Measurements from ENCODE around the gene MTCH2. TPM values are rescaled to one million over a fixed set of nuclear protein-coding genes. Genes with fewer than 3 reads are reported as not detected.

The MTCH2 gene
- total and polyA plus RNA-seq, 4 donors: 33.0 to 76.2 (median 59.8) TPM

GRCh38 chr11:47659276-47659675, 16.9 kb upstream of the MTCH2 start:
- peak; percentile 90 to 96 (median 95) for DNase-seq
- WGBS, 2 donors: 72 to 81% methylated on average over 4 of the region's 4 CpGs
- no peak overlapping the region for H3K9ac ChIP-seq (ENCODE audit: insufficient read depth in 1 of 2, low read length in 2 of 2)
- no peaks in the 10 kb centered on the region for H3K27me3 ChIP-seq (ENCODE audit: control insufficient read depth in 3 of 3, insufficient read depth in 3 of 3, low read length in 2 of 3)
- H3K36me3 ChIP-seq (ENCODE audit: control insufficient read depth in 4 of 4, insufficient read depth in 4 of 4, low read length in 4 of 4): no peaks in the 10 kb centered on the region
- ATAC-seq (ENCODE audit: insufficient read depth, low FRiP score): peak; percentile 41
- H3K4me3 ChIP-seq: no peak overlapping the region
- H3K27ac ChIP-seq (ENCODE audit: low read depth in 1 of 2, low read length in 1 of 2): no peak overlapping the region
- no peaks in the 10 kb centered on the region for H3K9me3 ChIP-seq (ENCODE audit: control insufficient read depth in 4 of 4, insufficient read depth in 3 of 4, low read length in 3 of 4)
- TF ChIP-seq CTCF (IDR thresholded peaks at IDR 0.05; ENCODE audit: control extremely low read depth, extremely low read depth): no peak
- H3K4me1 ChIP-seq (ENCODE audit: control insufficient read depth in 5 of 5, insufficient read depth in 5 of 5, low read length in 5 of 5): peaks cover 0 to 22% (median 6%) of the 10 kb centered on the region in 5 donors

- Histone ChIP-seq H3K27ac (ENCODE audit: low read depth in 1 of 2, low read length in 1 of 2) (no peak overlapping the region), H3K4me1 (ENCODE audit: control insufficient read depth in 5 of 5, insufficient read depth in 5 of 5, low read length in 5 of 5) (peaks cover 0 to 22% (median 6%) of the 10 kb centered on the region in 5 donors), H3K36me3 (ENCODE audit: control insufficient read depth in 4 of 4, insufficient read depth in 4 of 4, low read length in 4 of 4) (no peaks in the 10 kb centered on the region), H3K4me3 (no peak overlapping the region), H3K9ac (ENCODE audit: insufficient read depth in 1 of 2, low read length in 2 of 2) (no peak overlapping the region), H3K9me3 (ENCODE audit: control insufficient read depth in 4 of 4, insufficient read depth in 3 of 4, low read length in 3 of 4) (peaks cover 0 to 3% (median under 1%) of the 10 kb centered on the region in 4 donors), H3K27me3 (ENCODE audit: control insufficient read depth in 3 of 3, insufficient read depth in 3 of 3, low read length in 2 of 3) (no peaks in the 10 kb centered on the region)
- TF ChIP-seq CTCF (IDR thresholded peaks at IDR 0.05; ENCODE audit: control extremely low read depth, extremely low read depth): no peak
- DNase-seq (no peak), ATAC-seq (ENCODE audit: insufficient read depth, low FRiP score) (no peak)
- 68 to 80% methylated on average over 6 of the region's 6 CpGs for WGBS, 2 donors
Measured at GRCh38 chr11:47656260-47656885, 14.0 kb upstream of the MTCH2 start.

GRCh38 chr11:47651818-47652469, 9.6 kb upstream of the MTCH2 start:
- no peaks in the 10 kb centered on the region for H3K36me3 ChIP-seq (ENCODE audit: control insufficient read depth in 4 of 4, insufficient read depth in 4 of 4, low read length in 4 of 4)
- 97 to 100% methylated on average over 5 of the region's 5 CpGs for WGBS, 2 donors
- no peak overlapping the region for H3K27ac ChIP-seq (ENCODE audit: low read depth in 1 of 2, low read length in 1 of 2)
- H3K9me3 ChIP-seq (ENCODE audit: control insufficient read depth in 4 of 4, insufficient read depth in 3 of 4, low read length in 3 of 4): peaks cover 0 to 3% (median under 1%) of the 10 kb centered on the region in 4 donors
- ATAC-seq (ENCODE audit: insufficient read depth, low FRiP score): no peak
- no peak overlapping the region for H3K4me3 ChIP-seq
- DNase-seq: no peak
- TF ChIP-seq CTCF (IDR thresholded peaks at IDR 0.05; ENCODE audit: control extremely low read depth, extremely low read depth): no peak
- H3K4me1 ChIP-seq (ENCODE audit: control insufficient read depth in 5 of 5, insufficient read depth in 5 of 5, low read length in 5 of 5): no peaks in the 10 kb centered on the region
- no peak overlapping the region for H3K9ac ChIP-seq (ENCODE audit: insufficient read depth in 1 of 2, low read length in 2 of 2)
- H3K27me3 ChIP-seq (ENCODE audit: control insufficient read depth in 3 of 3, insufficient read depth in 3 of 3, low read length in 2 of 3): no peaks in the 10 kb centered on the region
